22Rv1 (cell line): ENCODE measurements around the gene SDK1.

Experiments
- ZFX ChIP-seq: fragments of 450-650 bp; IDR thresholded peaks from 2 replicates; pipeline ENCODE4 v1.6.1; 2017; ENCODE audit warnings: antibody characterized with exemption, borderline replicate concordance
- TF ChIP-seq, protein P1 (sequence below): fragments of 450-650 bp; IDR thresholded peaks from 2 replicates; pipeline ENCODE4 v1.5.1; 2017; ENCODE audit warnings: mild to moderate bottlenecking

- TF ChIP-seq, protein P1, sequence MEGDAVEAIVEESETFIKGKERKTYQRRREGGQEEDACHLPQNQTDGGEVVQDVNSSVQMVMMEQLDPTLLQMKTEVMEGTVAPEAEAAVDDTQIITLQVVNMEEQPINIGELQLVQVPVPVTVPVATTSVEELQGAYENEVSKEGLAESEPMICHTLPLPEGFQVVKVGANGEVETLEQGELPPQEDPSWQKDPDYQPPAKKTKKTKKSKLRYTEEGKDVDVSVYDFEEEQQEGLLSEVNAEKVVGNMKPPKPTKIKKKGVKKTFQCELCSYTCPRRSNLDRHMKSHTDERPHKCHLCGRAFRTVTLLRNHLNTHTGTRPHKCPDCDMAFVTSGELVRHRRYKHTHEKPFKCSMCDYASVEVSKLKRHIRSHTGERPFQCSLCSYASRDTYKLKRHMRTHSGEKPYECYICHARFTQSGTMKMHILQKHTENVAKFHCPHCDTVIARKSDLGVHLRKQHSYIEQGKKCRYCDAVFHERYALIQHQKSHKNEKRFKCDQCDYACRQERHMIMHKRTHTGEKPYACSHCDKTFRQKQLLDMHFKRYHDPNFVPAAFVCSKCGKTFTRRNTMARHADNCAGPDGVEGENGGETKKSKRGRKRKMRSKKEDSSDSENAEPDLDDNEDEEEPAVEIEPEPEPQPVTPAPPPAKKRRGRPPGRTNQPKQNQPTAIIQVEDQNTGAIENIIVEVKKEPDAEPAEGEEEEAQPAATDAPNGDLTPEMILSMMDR: no peak
- TF ChIP-seq ZFX: no peak
Observed at GRCh38 chr7:4273566-4274230, 972.6 kb downstream of the SDK1 start.
